Panc1 (cell line): ENCODE data around the gene RNF138. TPM values are rescaled to one million over a fixed set of nuclear protein-coding genes. Genes with fewer than 3 reads are reported as not detected.

Source experiments
- ATAC-seq: fragments of 200-7000 bp; cut with Tn5 transposase; 2 replicates; pipeline ENCODE4 v1.9.1; 2020; ENCODE audit warnings: mild to moderate bottlenecking, moderate library complexity
- Bru-seq: library from RNA; stranded (reverse); fragments of 400-500 nt; gene quantifications from one replicate; lab custom pipeline; 2021; lab: Mats Ljungman, UMichigan
- BruChase-seq, 2 experiments: library from RNA; stranded (reverse); fragments of 400-500 nt; gene quantifications; one replicate each; lab custom pipeline; 2021; lab: Mats Ljungman, UMichigan
- BruUV-seq: library from RNA; stranded (reverse); fragments of 400-500 nt; replicated peaks from 2 replicates; lab custom pipeline; 2021; lab: Mats Ljungman, UMichigan
- CTCF ChIA-PET: fragments of 300-600 bp; sonication (Branson Sonifier 250); formaldehyde crosslinking; loops from one replicate; lab custom pipeline; 2022; ENCODE audit warnings: antibody characterized with exemption; lab: Charles Lee
- POLR2A ChIA-PET: fragments of 300-600 bp; sonication (Branson Sonifier 250); formaldehyde crosslinking; loops from one replicate; lab custom pipeline; 2022; ENCODE audit warnings: antibody characterized with exemption; lab: Charles Lee
- DNase-seq: peaks from one replicate; pipeline ENCODE4 v3.0.0-alpha.2; 2010; ENCODE audit warnings: low read depth, low spot score
- H3K27ac ChIP-seq: 2 replicates; pipeline ENCODE4 v1.5.1; 2011; ENCODE audit warnings: mild to moderate bottlenecking, low read length, inconsistent platforms
- H3K27me3 ChIP-seq: fragments of 200-500 bp; sonication (Bioruptor generic); 2 replicates; pipeline ENCODE4 v1.6.0; 2014; ENCODE audit warnings: low read length, inconsistent platforms; ENCODE audit not compliant: control insufficient read depth, insufficient read depth
- H3K36me3 ChIP-seq: fragments of 200-500 bp; sonication (Bioruptor generic); 2 replicates; pipeline ENCODE4 v1.5.1; 2014; ENCODE audit warnings: inconsistent platforms, mild to moderate bottlenecking, low read length, moderate library complexity; ENCODE audit not compliant: control insufficient read depth, insufficient read depth
- H3K4me1 ChIP-seq: 2 replicates; pipeline ENCODE4 v1.5.1; 2011; ENCODE audit warnings: inconsistent platforms, mild to moderate bottlenecking, low read length, moderate library complexity; ENCODE audit not compliant: control insufficient read depth, insufficient read depth
- H3K4me3 ChIP-seq, 2 experiments: 2 replicates each; pipeline ENCODE4 v1.5.1; 2011 to 2012; ENCODE audit warnings: low read depth in 2 of 2, low read length in 2 of 2, mild to moderate bottlenecking in 2 of 2, inconsistent platforms in 1 of 2, moderate library complexity in 1 of 2
- H3K9me3 ChIP-seq: fragments of 200-500 bp; sonication (Bioruptor generic); 2 replicates; pipeline ENCODE4 v1.5.1; 2014; ENCODE audit warnings: low read depth, mild to moderate bottlenecking, inconsistent platforms, low read length, moderate library complexity; ENCODE audit not compliant: control insufficient read depth, insufficient read depth
- POLR2AphosphoS5 ChIP-seq: IDR thresholded peaks from 2 replicates; pipeline ENCODE4 v1.6.1; 2012; ENCODE audit warnings: mild to moderate bottlenecking, low read depth, low read length, moderate library complexity
- SIN3A ChIP-seq: IDR thresholded peaks from 2 replicates; pipeline ENCODE4 v1.6.1; 2012; ENCODE audit warnings: low read depth, mild to moderate bottlenecking, low read length, moderate library complexity, borderline replicate concordance; ENCODE audit not compliant: insufficient read depth
- TCF7L2 ChIP-seq: IDR thresholded peaks from 2 replicates; pipeline ENCODE4 v1.6.1; 2011; ENCODE audit warnings: mild to moderate bottlenecking, low read depth, low read length, inconsistent platforms
- in situ Hi-C: cut with HindIII; loops from 2 replicates; pipeline ENCODE4 v1.10.0; 2016; ENCODE audit warnings: low sequenced_read_pairs, low pct_unique_long_range_greater_than_20kb
- intact Hi-C: fragments of 100-400 bp; cut with micrococcal nuclease; formaldehyde crosslinking; loops from one replicate; pipeline ENCODE4 v1.10.0; 2022; ENCODE audit not compliant: unreplicated experiment
- long read RNA-seq: library from polyadenylated mRNA; unstranded; transcript quantifications from one replicate; pipeline ENCODE4 v2.0.0, GENCODE V29; 2021; ENCODE audit not compliant: unreplicated experiment
- polyA plus RNA-seq: library from polyadenylated mRNA; unstranded; fragments of >200 nt; gene quantifications from one replicate; pipeline ENCODE4 v1.2.1, GENCODE V29; 2012; ENCODE audit warnings: missing spikeins; ENCODE audit not compliant: insufficient read length
- total RNA-seq: library from RNA; stranded (reverse); gene quantifications from one replicate; pipeline ENCODE4 v1.2.1, GENCODE V29; 2021; ENCODE audit not compliant: unreplicated experiment
- TF ChIP-seq, protein P1 (sequence below): fragments of 450-650 bp; IDR thresholded peaks from 2 replicates; pipeline ENCODE4 v1.5.1; 2017; ENCODE audit warnings: mild to moderate bottlenecking
- TF ChIP-seq, protein P2 (sequence below), 2 experiments: IDR thresholded peaks; 2 replicates each; pipeline ENCODE4 v1.6.1; 2011 to 2012; ENCODE audit warnings: low read depth in 2 of 2, control low read depth in 1 of 2, low read length in 1 of 2, mild to moderate bottlenecking in 1 of 2, moderate library complexity in 1 of 2; ENCODE audit not compliant: insufficient read depth in 1 of 2

RNF138 gene, protein sequence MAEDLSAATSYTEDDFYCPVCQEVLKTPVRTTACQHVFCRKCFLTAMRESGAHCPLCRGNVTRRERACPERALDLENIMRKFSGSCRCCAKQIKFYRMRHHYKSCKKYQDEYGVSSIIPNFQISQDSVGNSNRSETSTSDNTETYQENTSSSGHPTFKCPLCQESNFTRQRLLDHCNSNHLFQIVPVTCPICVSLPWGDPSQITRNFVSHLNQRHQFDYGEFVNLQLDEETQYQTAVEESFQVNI
- total RNA-seq (27.3 TPM), Bru-seq, nascent RNA (percentile 82 among the genes with signal in this experiment), BruChase-seq, experiment 1, labeled RNA remaining after a 2-hour chase (percentile 89 among the genes with signal in this experiment), BruChase-seq, experiment 2, labeled RNA remaining after a 6-hour chase (percentile 82 among the genes with signal in this experiment)
- 18.0 TPM for polyA plus RNA-seq
- long read RNA-seq, transcript RNF138-202 (8 exons, 3,570 nt) = major isoform, 18 of 33 reads
- long read RNA-seq, partial matches to known transcripts = 9 of 33 reads
- long read RNA-seq, other reads (novel, unspliced or antisense) = 5 of 33 reads

DNA sequence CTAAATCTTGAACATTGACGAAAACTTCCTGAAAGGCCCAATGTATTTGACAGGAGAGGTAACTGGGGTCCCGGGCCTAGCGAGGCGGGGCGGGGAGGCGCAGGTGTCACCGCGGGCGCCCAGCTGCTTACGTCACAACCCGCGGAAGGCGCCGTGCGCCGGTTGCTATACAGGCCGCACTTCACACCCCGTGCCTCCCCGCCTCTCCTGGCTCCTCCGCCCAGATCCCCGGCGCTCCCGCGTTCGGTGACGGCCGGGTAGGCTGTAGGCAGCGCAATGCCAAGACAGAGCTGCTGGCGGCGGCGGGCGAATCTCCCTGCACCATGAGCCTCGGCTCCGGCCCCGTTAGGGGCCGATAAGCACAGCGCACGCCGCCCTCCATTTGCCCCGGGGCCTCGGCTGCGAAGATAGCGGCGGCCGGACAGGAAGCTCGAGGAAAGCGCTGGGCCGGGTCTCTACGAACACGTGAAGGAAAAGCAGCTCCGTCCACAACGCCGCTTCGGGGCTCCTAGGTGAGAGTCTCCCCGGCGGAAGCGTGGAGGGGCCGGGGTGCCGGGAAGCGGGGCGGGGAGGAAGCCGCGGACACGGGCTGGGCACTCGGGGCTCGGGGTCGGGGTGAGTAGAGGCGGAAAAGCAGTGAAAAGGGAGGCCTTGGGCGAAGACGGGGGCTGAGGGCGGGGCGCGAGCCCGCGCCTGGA, at the start of gene RNF138:
TSS of gene RNF138 (plus strand) at position 151 of the 698 bp plus-strand sequence. CDS start 903 bp downstream, outside the sequence.
- CTCF ChIA-PET = interaction anchor here (1.0 kb wide), 1 partner anchor 149 kb away, joined by 3 read pairs; the partner anchor contains the start of gene TRAPPC8
- intact Hi-C loops (no loop called here), in situ Hi-C loops (no loop called here)
- H3K9me3 ChIP-seq = no peaks in the 10 kb centered on the region
- no peak for DNase-seq
- H3K4me3 ChIP-seq = peak within 1 kb of the TSS; percentile 70 to 78
- peak; percentile 89 for ATAC-seq
- BruUV-seq = no TSS peak
- H3K27me3 ChIP-seq = no peaks in the 10 kb centered on the region
- TF ChIP-seq, protein P1, sequence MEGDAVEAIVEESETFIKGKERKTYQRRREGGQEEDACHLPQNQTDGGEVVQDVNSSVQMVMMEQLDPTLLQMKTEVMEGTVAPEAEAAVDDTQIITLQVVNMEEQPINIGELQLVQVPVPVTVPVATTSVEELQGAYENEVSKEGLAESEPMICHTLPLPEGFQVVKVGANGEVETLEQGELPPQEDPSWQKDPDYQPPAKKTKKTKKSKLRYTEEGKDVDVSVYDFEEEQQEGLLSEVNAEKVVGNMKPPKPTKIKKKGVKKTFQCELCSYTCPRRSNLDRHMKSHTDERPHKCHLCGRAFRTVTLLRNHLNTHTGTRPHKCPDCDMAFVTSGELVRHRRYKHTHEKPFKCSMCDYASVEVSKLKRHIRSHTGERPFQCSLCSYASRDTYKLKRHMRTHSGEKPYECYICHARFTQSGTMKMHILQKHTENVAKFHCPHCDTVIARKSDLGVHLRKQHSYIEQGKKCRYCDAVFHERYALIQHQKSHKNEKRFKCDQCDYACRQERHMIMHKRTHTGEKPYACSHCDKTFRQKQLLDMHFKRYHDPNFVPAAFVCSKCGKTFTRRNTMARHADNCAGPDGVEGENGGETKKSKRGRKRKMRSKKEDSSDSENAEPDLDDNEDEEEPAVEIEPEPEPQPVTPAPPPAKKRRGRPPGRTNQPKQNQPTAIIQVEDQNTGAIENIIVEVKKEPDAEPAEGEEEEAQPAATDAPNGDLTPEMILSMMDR = no peak
- TF ChIP-seq POLR2AphosphoS5 = peak; percentile 23; the same call in 1 of the 2 replicates
- peaks cover 13% of the 10 kb centered on the region for H3K4me1 ChIP-seq
- peaks cover 4% of the 10 kb centered on the region for H3K36me3 ChIP-seq
- peak within 1 kb of the TSS; percentile 88 for H3K27ac ChIP-seq
- POLR2A ChIA-PET = interaction anchor here (0.5 to 0.7 kb wide), 2 partner anchors 44 to 77 kb away, joined by 3 to 4 read pairs; no protein-coding TSS in a partner anchor

DNA sequence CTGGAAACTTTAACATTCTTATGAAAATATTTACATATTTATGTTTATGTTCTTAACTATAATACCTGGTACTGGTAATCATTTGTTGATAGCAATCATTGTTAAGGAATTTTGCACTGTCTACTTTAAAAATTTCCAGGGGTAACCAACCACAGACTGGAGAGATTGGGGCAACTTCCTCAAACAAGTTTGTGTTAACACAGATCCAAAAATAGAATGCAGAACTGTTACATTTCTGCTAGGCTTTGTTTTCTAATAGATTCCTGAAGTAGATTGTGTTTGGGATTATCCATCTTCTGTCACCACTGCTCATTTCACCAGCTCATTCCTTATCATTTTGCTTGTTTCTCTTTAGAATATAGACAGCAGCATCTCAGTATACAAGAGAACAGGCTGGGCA, 49.3 kb upstream of the RNF138 start:
- H3K36me3 ChIP-seq = no peaks in the 10 kb centered on the region
- POLR2A ChIA-PET = no interaction called here
- H3K9me3 ChIP-seq = no peaks in the 10 kb centered on the region
- no TSS peak for BruUV-seq
- H3K27ac ChIP-seq = no peak overlapping the region
- no peaks in the 10 kb centered on the region for H3K27me3 ChIP-seq
- ATAC-seq = no peak
- DNase-seq = no peak
- intact Hi-C loops (no loop called here), in situ Hi-C loops (no loop called here)
- no peaks in the 10 kb centered on the region for H3K4me1 ChIP-seq
- CTCF ChIA-PET = no interaction called here
- TF ChIP-seq, protein P1 = no peak
- TF ChIP-seq SIN3A (no peak), TCF7L2 (no peak), POLR2AphosphoS5 (no peak)
- TF ChIP-seq, protein P2, sequence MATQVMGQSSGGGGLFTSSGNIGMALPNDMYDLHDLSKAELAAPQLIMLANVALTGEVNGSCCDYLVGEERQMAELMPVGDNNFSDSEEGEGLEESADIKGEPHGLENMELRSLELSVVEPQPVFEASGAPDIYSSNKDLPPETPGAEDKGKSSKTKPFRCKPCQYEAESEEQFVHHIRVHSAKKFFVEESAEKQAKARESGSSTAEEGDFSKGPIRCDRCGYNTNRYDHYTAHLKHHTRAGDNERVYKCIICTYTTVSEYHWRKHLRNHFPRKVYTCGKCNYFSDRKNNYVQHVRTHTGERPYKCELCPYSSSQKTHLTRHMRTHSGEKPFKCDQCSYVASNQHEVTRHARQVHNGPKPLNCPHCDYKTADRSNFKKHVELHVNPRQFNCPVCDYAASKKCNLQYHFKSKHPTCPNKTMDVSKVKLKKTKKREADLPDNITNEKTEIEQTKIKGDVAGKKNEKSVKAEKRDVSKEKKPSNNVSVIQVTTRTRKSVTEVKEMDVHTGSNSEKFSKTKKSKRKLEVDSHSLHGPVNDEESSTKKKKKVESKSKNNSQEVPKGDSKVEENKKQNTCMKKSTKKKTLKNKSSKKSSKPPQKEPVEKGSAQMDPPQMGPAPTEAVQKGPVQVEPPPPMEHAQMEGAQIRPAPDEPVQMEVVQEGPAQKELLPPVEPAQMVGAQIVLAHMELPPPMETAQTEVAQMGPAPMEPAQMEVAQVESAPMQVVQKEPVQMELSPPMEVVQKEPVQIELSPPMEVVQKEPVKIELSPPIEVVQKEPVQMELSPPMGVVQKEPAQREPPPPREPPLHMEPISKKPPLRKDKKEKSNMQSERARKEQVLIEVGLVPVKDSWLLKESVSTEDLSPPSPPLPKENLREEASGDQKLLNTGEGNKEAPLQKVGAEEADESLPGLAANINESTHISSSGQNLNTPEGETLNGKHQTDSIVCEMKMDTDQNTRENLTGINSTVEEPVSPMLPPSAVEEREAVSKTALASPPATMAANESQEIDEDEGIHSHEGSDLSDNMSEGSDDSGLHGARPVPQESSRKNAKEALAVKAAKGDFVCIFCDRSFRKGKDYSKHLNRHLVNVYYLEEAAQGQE (IDR thresholded peaks at IDR 0.05; ENCODE audit: insufficient read depth in 1 of 2, low read depth in 2 of 2, low read length in 1 of 2) = no peak
- no peak overlapping the region for H3K4me3 ChIP-seq
